CD14-positive monocyte (primary cell): ENCODE data around the gene TM4SF1. TPM values are rescaled to one million over a fixed set of nuclear protein-coding genes. Genes with fewer than 3 reads are reported as not detected.
A peak's percentile ranks its signal among the peaks of the same experiment; 100 is the strongest.

ENCODE experiments used
- DNase-seq, 3 donors: peaks; one replicate each; pipeline ENCODE4 v3.0.0-alpha.2; 2011 to 2022
- H2AFZ ChIP-seq: 2 replicates; pipeline ENCODE4 v1.6.0; 2012; ENCODE audit warnings: mild to moderate bottlenecking, low read depth, low read length, inconsistent platforms; ENCODE audit not compliant: insufficient read depth, poor library complexity, severe bottlenecking
- H3K27ac ChIP-seq, 2 donors: 1 replicate in 1 of 2; 2 replicates in 1 of 2; pipeline ENCODE4 v1.5.1; 2012 to 2013; ENCODE audit warnings: low read length in 2 of 2, control low read depth in 1 of 2, inconsistent platforms in 1 of 2, low read depth in 1 of 2, mild to moderate bottlenecking in 1 of 2
- H3K27me3 ChIP-seq, 2 donors: one replicate each; pipeline versions ENCODE4 v1.6.0 to v1.6.1; 2011 to 2013; ENCODE audit warnings: low read length in 2 of 2; ENCODE audit not compliant: control insufficient read depth in 2 of 2, insufficient read depth in 2 of 2
- H3K36me3 ChIP-seq, 2 donors: replicated peaks in 1 of 2; 1 replicate in 1 of 2; 2 replicates in 1 of 2; pipeline versions ENCODE4 v1.5.1 to v1.6.1; 2012 to 2013; ENCODE audit warnings: low read length in 2 of 2, control low read depth in 1 of 2, inconsistent platforms in 1 of 2, mild to moderate bottlenecking in 1 of 2; ENCODE audit not compliant: insufficient read depth in 2 of 2, control insufficient read depth in 1 of 2
- H3K4me1 ChIP-seq, 2 donors: 1 replicate in 1 of 2; 2 replicates in 1 of 2; pipeline versions ENCODE4 v1.5.1 to v1.6.1; 2012 to 2013; ENCODE audit warnings: low read length in 2 of 2, control low read depth in 1 of 2, inconsistent platforms in 1 of 2, mild to moderate bottlenecking in 1 of 2, moderate library complexity in 1 of 2; ENCODE audit not compliant: insufficient read depth in 2 of 2, control insufficient read depth in 1 of 2
- H3K4me2 ChIP-seq: replicated peaks from 2 replicates; pipeline ENCODE3; 2012; ENCODE audit warnings: low read length, moderate library complexity, mild to moderate bottlenecking; ENCODE audit not compliant: poor library complexity, severe bottlenecking; ENCODE audit errors: extremely low read depth
- H3K4me3 ChIP-seq, 3 experiments: fragments of 200-600 bp in 1 of 3; sonication (generic) in 1 of 3; replicated peaks in 1 of 3; 1 replicate in 2 of 3; 2 replicates in 1 of 3; pipeline ENCODE4 v1.5.1; 2011 to 2013; ENCODE audit warnings: low read length in 3 of 3, mild to moderate bottlenecking in 3 of 3, control low read depth in 2 of 3, low read depth in 2 of 3, inconsistent platforms in 1 of 3, moderate library complexity in 1 of 3
- H3K79me2 ChIP-seq: 2 replicates; pipeline ENCODE4 v1.6.0; 2012; ENCODE audit warnings: mild to moderate bottlenecking, control low read depth, inconsistent platforms, low read length, moderate library complexity; ENCODE audit not compliant: insufficient read depth
- H3K9ac ChIP-seq: 2 replicates; pipeline ENCODE4 v1.6.0; 2017; ENCODE audit warnings: low read length, mild to moderate bottlenecking; ENCODE audit not compliant: insufficient read depth, poor library complexity, severe bottlenecking
- H3K9me3 ChIP-seq, 2 donors: replicated peaks in 1 of 2; 1 replicate in 1 of 2; 2 replicates in 1 of 2; pipeline versions ENCODE4 v1.5.1 to v1.6.1; 2012 to 2013; ENCODE audit warnings: low read length in 2 of 2, control low read depth in 1 of 2; ENCODE audit not compliant: control insufficient read depth in 1 of 2, insufficient read depth in 1 of 2
- H4K20me1 ChIP-seq: 2 replicates; pipeline ENCODE4 v1.6.0; 2012; ENCODE audit warnings: mild to moderate bottlenecking, low read length, control low read depth, moderate library complexity; ENCODE audit not compliant: insufficient read depth
- H3K27ac Mint-ChIP-seq, 7 donors: one replicate each; pipeline ENCODE4 v1.8.0; 2020; ENCODE audit warnings: mild to moderate bottlenecking in 7 of 7, mixed read lengths in 7 of 7, moderate library complexity in 6 of 7, inconsistent platforms in 2 of 7
- H3K27me3 Mint-ChIP-seq, 3 donors: one replicate each; pipeline ENCODE4 v1.8.0; 2021 to 2022; ENCODE audit warnings: low read depth in 3 of 3, mild to moderate bottlenecking in 3 of 3, mixed read lengths in 3 of 3, moderate library complexity in 3 of 3, inconsistent platforms in 1 of 3
- H3K36me3 Mint-ChIP-seq, 2 donors: one replicate each; pipeline ENCODE4 v1.8.0; 2020; ENCODE audit warnings: mixed read lengths in 2 of 2, inconsistent platforms in 1 of 2, mild to moderate bottlenecking in 1 of 2
- H3K4me1 Mint-ChIP-seq: one replicate; pipeline ENCODE4 v1.8.0; 2020; ENCODE audit warnings: mild to moderate bottlenecking, mixed read lengths
- H3K4me3 Mint-ChIP-seq, 2 donors: one replicate each; pipeline ENCODE4 v1.8.0; 2020; ENCODE audit warnings: mild to moderate bottlenecking in 2 of 2, mixed read lengths in 2 of 2, moderate library complexity in 1 of 2
- H3K9me3 Mint-ChIP-seq, 7 donors: one replicate each; pipeline ENCODE4 v1.8.0; 2020 to 2022; ENCODE audit warnings: mixed read lengths in 7 of 7, mild to moderate bottlenecking in 6 of 7, moderate library complexity in 6 of 7, inconsistent platforms in 2 of 7
- CTCF ChIP-seq: fragments of 200-600 bp; IDR thresholded peaks from one replicate; pipeline ENCODE4 v1.8.0; 2022; ENCODE audit warnings: antibody characterized with exemption, mild to moderate bottlenecking
- WGBS: methylation state at CpG from one replicate; pipeline ENCODE4 v1.1.5; 2013; ENCODE audit warnings: missing lambda C conversion rate; ENCODE audit not compliant: insufficient coverage; 5-methylcytosine and 5-hydroxymethylcytosine counted together
- intact Hi-C, 2 donors: fragments of 100-400 bp; cut with micrococcal nuclease; formaldehyde crosslinking; loops; one replicate each; pipeline versions ENCODE4 v1.15.0 to v1.15.1; 2023
- polyA plus RNA-seq, 3 donors: library from polyadenylated mRNA; depleted of rRNA in 1 of 3; unstranded in 2 of 3; stranded (reverse) in 1 of 3; fragments of 300-500 nt in 2 of 3; fragments of >200 nt in 1 of 3; fragmentation: Illumina TruSeq in 2 of 3; gene quantifications; 1 replicate in 2 of 3; 2 replicates in 1 of 3; pipeline ENCODE4 v1.2.3, GENCODE V29; 2012 to 2021

Gene TM4SF1
- polyA plus RNA-seq, 3 donors, result not detected

GRCh38 chr3:149388531-149389417 is 11.3 kb upstream of the TM4SF1 start:
- Histone ChIP-seq H3K27ac (no peak overlapping the region), H3K9ac (no peak overlapping the region), H3K36me3 (no peaks in the 10 kb centered on the region), H3K4me3 (no peak overlapping the region), H4K20me1 (no peaks in the 10 kb centered on the region), H3K9me3 (no peaks in the 10 kb centered on the region), H3K79me2 (no peaks in the 10 kb centered on the region), H3K27me3 (no peaks in the 10 kb centered on the region), H3K4me2 (no peak overlapping the region), H3K4me1 (peaks cover 7 to 9% of the 10 kb centered on the region in 2 donors), H2AFZ (no peak overlapping the region)
- Mint-ChIP-seq H3K4me1 (peaks cover 19% of the 10 kb centered on the region), H3K36me3 (no peaks in the 10 kb centered on the region), H3K9me3 (no peaks in the 10 kb centered on the region), H3K27me3 (peaks cover 0 to 3% (median 3%) of the 10 kb centered on the region in 3 donors), H3K27ac (peak overlapping the region in 1 of 7 donors; percentile 27), H3K4me3 (no peak overlapping the region)
- TF ChIP-seq CTCF, result no peak
- intact Hi-C loops, result no loop called here
- no peak for DNase-seq
- no CpG with 5 or more reads among the region's 3 CpGs for WGBS

- H3K4me3 ChIP-seq, result no peak overlapping the region
- peaks cover 0 to 3% (median 3%) of the 10 kb centered on the region in 3 donors for H3K27me3 Mint-ChIP-seq
- no peaks in the 10 kb centered on the region for H3K79me2 ChIP-seq
- no peaks in the 10 kb centered on the region for H3K27me3 ChIP-seq
- H3K27ac ChIP-seq, result no peak overlapping the region
- DNase-seq, result no peak
- no peak overlapping the region for H2AFZ ChIP-seq
- peaks cover 15% of the 10 kb centered on the region for H3K4me1 Mint-ChIP-seq
- no peak for TF ChIP-seq CTCF
- H3K36me3 ChIP-seq, result no peaks in the 10 kb centered on the region
- intact Hi-C loops, result no loop called here
- no peaks in the 10 kb centered on the region for H3K9me3 Mint-ChIP-seq
- H3K36me3 Mint-ChIP-seq, result no peaks in the 10 kb centered on the region
- no peak overlapping the region for H3K27ac Mint-ChIP-seq
- WGBS, result 95% methylated on average over 6 of the region's 8 CpGs
- no peaks in the 10 kb centered on the region for H4K20me1 ChIP-seq
- H3K4me2 ChIP-seq, result no peak overlapping the region
- H3K4me3 Mint-ChIP-seq, result no peak overlapping the region
- H3K9me3 ChIP-seq, result no peaks in the 10 kb centered on the region
- peaks cover 0 to 5% of the 10 kb centered on the region in 2 donors for H3K4me1 ChIP-seq
- H3K9ac ChIP-seq, result no peak overlapping the region
Observed at GRCh38 chr3:149388001-149388440, 10.6 kb upstream of the TM4SF1 start.
